K562 (cell line): Measurements from ENCODE around the gene CTXND1. TPM values are rescaled to one million over a fixed set of nuclear protein-coding genes. Genes with fewer than 3 reads are reported as not detected.
A peak's percentile ranks its signal among the peaks of the same experiment; 100 is the strongest.

Source experiments
- ATAC-seq: fragments of 200-7000 bp; cut with Tn5 transposase; 3 replicates; pipeline ENCODE4 v1.9.1; 2020; ENCODE audit warnings: moderate library complexity
- BruUV-seq: library from RNA; stranded (reverse); fragments of 400-500 nt; replicated peaks from 2 replicates; lab custom pipeline; 2021; lab: Mats Ljungman, UMichigan
- CTCF ChIA-PET: fragments of 300-600 bp; formaldehyde crosslinking; extraction: SDS; loops from one replicate; lab custom pipeline; 2021; ENCODE audit warnings: low intra/inter-chr PET ratio; lab: Yijun Ruan, JAX
- POLR2A ChIA-PET: fragments of 300-600, 350-650 bp; sonication (Branson Sonifier 250); formaldehyde crosslinking; extraction: SDS; loops from one replicate; lab custom pipeline; 2021; ENCODE audit warnings: antibody characterized with exemption, inconsistent platforms; lab: Yijun Ruan, JAX
- DNase-seq, 4 experiments: peaks; one replicate each; pipeline versions ENCODE4 v3.0.0 to v3.0.0-alpha.2; 2011 to 2018; ENCODE audit warnings: low spot score in 3 of 4, mixed read lengths in 3 of 4; ENCODE audit errors: extremely low read depth in 1 of 4
- FAIRE-seq: peaks from 2 replicates; lab custom pipeline; 2011; peaks lifted over from hg19 to GRCh38; lab: Jason Lieb, UNC
- H2AFZ ChIP-seq: 2 replicates; pipeline ENCODE4 v1.6.0; 2011; ENCODE audit warnings: low read depth, low read length, control low read depth, inconsistent platforms
- H3K27ac ChIP-seq: fragments of 200-600 bp; 3 replicates; pipeline ENCODE4 v1.8.0; 2011; ENCODE audit warnings: low read depth, mild to moderate bottlenecking, control low read depth, inconsistent platforms, low read length, moderate library complexity, mixed read lengths; ENCODE audit errors: extremely low read depth
- H3K27me3 ChIP-seq, 2 experiments: fragments of 300-600 bp in 1 of 2; 2 replicates in 1 of 2; 3 replicates in 1 of 2; pipeline versions ENCODE4 v1.6.0 to v1.8.0; 2011; ENCODE audit warnings: inconsistent platforms in 2 of 2, low read length in 2 of 2, mild to moderate bottlenecking in 1 of 2, mixed read lengths in 1 of 2, moderate library complexity in 1 of 2; ENCODE audit not compliant: control insufficient read depth in 2 of 2, insufficient read depth in 2 of 2
- H3K36me3 ChIP-seq: fragments of 300-600 bp; 3 replicates; pipeline ENCODE4 v1.8.0; 2011; ENCODE audit warnings: mild to moderate bottlenecking, low read length, inconsistent platforms; ENCODE audit not compliant: control insufficient read depth, insufficient read depth
- H3K4me1 ChIP-seq, 2 experiments: fragments of 200-600 bp in 1 of 2; replicated peaks in 1 of 2; 2 replicates in 1 of 2; 3 replicates in 1 of 2; pipeline versions ENCODE4 v1.5.1 to v1.8.0; 2011; ENCODE audit warnings: inconsistent platforms in 2 of 2, low read length in 2 of 2, mild to moderate bottlenecking in 1 of 2, mixed read lengths in 1 of 2, moderate library complexity in 1 of 2; ENCODE audit not compliant: control insufficient read depth in 2 of 2, insufficient read depth in 2 of 2
- H3K4me2 ChIP-seq: 2 replicates; pipeline ENCODE4 v1.6.1; 2011; ENCODE audit warnings: low read length, control low read depth, inconsistent platforms, mixed read lengths; ENCODE audit not compliant: insufficient read depth
- H3K4me3 ChIP-seq: fragments of 200-600 bp; sonication (generic), shearing (Covaris generic); 2 replicates; pipeline ENCODE4 v1.5.1; 2016; ENCODE audit warnings: control low read depth, inconsistent platforms
- H3K79me2 ChIP-seq: fragments of 200-600 bp; 3 replicates; pipeline ENCODE4 v1.8.0; 2011; ENCODE audit warnings: low read length, inconsistent platforms; ENCODE audit not compliant: control insufficient read depth, insufficient read depth
- H3K9ac ChIP-seq, 2 experiments: 2 replicates each; pipeline versions ENCODE4 v1.6.0 to v1.6.1; 2011; ENCODE audit warnings: low read depth in 2 of 2, low read length in 2 of 2, control low read depth in 1 of 2, inconsistent platforms in 1 of 2, mild to moderate bottlenecking in 1 of 2, mixed read lengths in 1 of 2; ENCODE audit not compliant: insufficient read depth in 1 of 2
- H3K9me1 ChIP-seq: one replicate; pipeline ENCODE4 v1.6.0; 2011; ENCODE audit warnings: inconsistent platforms, mild to moderate bottlenecking, low read length, moderate library complexity; ENCODE audit not compliant: control insufficient read depth, insufficient read depth
- H3K9me3 ChIP-seq: replicated peaks from 2 replicates; pipeline ENCODE4 v1.5.1; 2011; ENCODE audit warnings: low read depth, low read length, inconsistent platforms; ENCODE audit not compliant: control insufficient read depth, insufficient read depth
- H4K20me1 ChIP-seq: replicated peaks from 2 replicates; pipeline ENCODE4 v1.6.1; 2011; ENCODE audit warnings: low read length, inconsistent platforms, mixed read lengths; ENCODE audit not compliant: control insufficient read depth, insufficient read depth
- ARID2 ChIP-seq: fragments of 450-650 bp; IDR thresholded peaks from 2 replicates; pipeline ENCODE4 v1.6.1; 2017; ENCODE audit warnings: antibody characterized with exemption, mild to moderate bottlenecking
- ASH1L ChIP-seq: fragments of 450-650 bp; IDR thresholded peaks from 2 replicates; pipeline ENCODE4 v1.6.1; 2018; ENCODE audit warnings: borderline replicate concordance, mild to moderate bottlenecking, low read depth; ENCODE audit not compliant: partially characterized antibody
- BHLHE40 ChIP-seq: IDR thresholded peaks from 2 replicates; pipeline ENCODE4 v1.6.1; 2011; ENCODE audit warnings: low read length, improper control_type of control experiment
- GABPB1 ChIP-seq: sonication (generic); formaldehyde crosslinking; IDR thresholded peaks from 2 replicates; pipeline ENCODE4 v1.8.0; 2022; ENCODE audit warnings: mild to moderate bottlenecking, missing genetic modification reagents
- RFX5 ChIP-seq: IDR thresholded peaks from 2 replicates; pipeline ENCODE4 v1.6.1; 2011; ENCODE audit warnings: low read depth, mild to moderate bottlenecking, improper control_type of control experiment, low read length
- SP1 ChIP-seq: sonication (generic); formaldehyde crosslinking; IDR thresholded peaks from 2 replicates; pipeline ENCODE4 v1.8.1; 2022; ENCODE audit warnings: mild to moderate bottlenecking, missing genetic modification reagents
- SUPT5H ChIP-seq: fragments of 450-650 bp; IDR thresholded peaks from 2 replicates; pipeline ENCODE4 v1.6.1; 2016
- U2AF2 ChIP-seq: fragments of 200-400 bp; formaldehyde crosslinking; optimal IDR thresholded peaks from 2 replicates; pipeline ENCODE3; 2017; ENCODE audit warnings: low read depth, mild to moderate bottlenecking, low read length
- ZFP30 ChIP-seq: fragments of 250-450 bp; sonication (Bioruptor Pico); IDR thresholded peaks from 2 replicates; pipeline ENCODE4 v1.8.0; 2022; ENCODE audit warnings: moderate library complexity, mild to moderate bottlenecking, inconsistent platforms, borderline replicate concordance
- ZNF785 ChIP-seq: fragments of 250-450 bp; sonication (Bioruptor Pico); IDR thresholded peaks from 2 replicates; pipeline ENCODE4 v1.4.0; 2020; ENCODE audit warnings: mild to moderate bottlenecking
- WGBS: fragments of 100-300 bp; shearing (Covaris generic); methylation state at CpG from one replicate; pipeline ENCODE4 v1.1.6; 2016; ENCODE audit warnings: low coverage, mixed read lengths; ENCODE audit not compliant: insufficient coverage; ENCODE audit errors: missing lambda C conversion rate; 5-methylcytosine and 5-hydroxymethylcytosine counted together
- in situ Hi-C: fragments of 300-500 bp; cut with MboI; formaldehyde crosslinking; loops from 4 replicates; pipeline ENCODE4 v1.15.0; 2018; ENCODE audit warnings: inconsistent platforms, mixed read lengths
- intact Hi-C: fragments of 100-400 bp; cut with micrococcal nuclease; formaldehyde crosslinking; loops from 2 replicates; pipeline ENCODE4 v1.14.2; 2022
- polyA plus RNA-seq, 8 experiments: library from polyadenylated mRNA; depleted of rRNA in 4 of 8; stranded (reverse) in 5 of 8; unstranded in 3 of 8; fragments of >200 nt; fragmentation: Nextera tagmentation in 2 of 8; fragmentation: Illumina TruSeq in 1 of 8; extraction: Ambion mirVana in 2 of 8; extraction: Trizol in 1 of 8; gene quantifications; 2 replicates each; pipeline versions ENCODE4 v1.2.1 to v1.2.3, GENCODE V29; 2011 to 2014; ENCODE audit warnings: inconsistent platforms in 1 of 8, missing spikeins in 1 of 8
- total RNA-seq, 7 experiments: library from RNA; depleted of rRNA in 6 of 7; stranded (reverse); fragments of >200 nt in 6 of 7; fragmentation: Illumina TruSeq in 2 of 7; extraction: Trizol in 2 of 7; gene quantifications; 2 replicates each; pipeline versions ENCODE4 v1.2.1 to v1.2.3, GENCODE V29; 2011 to 2021; ENCODE audit warnings: low replicate concordance in 1 of 7
- TF ChIP-seq, protein P1 (sequence below): fragments of 250-450 bp; sonication (Bioruptor Pico); IDR thresholded peaks from 2 replicates; pipeline ENCODE4 v1.5.0; 2021; ENCODE audit warnings: mild to moderate bottlenecking, borderline replicate concordance
- TF ChIP-seq, protein P2 (sequence below): fragments of 450-650 bp; IDR thresholded peaks from 2 replicates; pipeline ENCODE4 v1.6.1; 2017; ENCODE audit warnings: antibody characterized with exemption
- TF ChIP-seq, protein P3 (sequence below): fragments of 250-450 bp; sonication (Bioruptor Pico); IDR thresholded peaks from 2 replicates; pipeline ENCODE4 v1.4.0; 2020; ENCODE audit warnings: mild to moderate bottlenecking
- TF ChIP-seq, protein P4 (sequence below): fragments of 450-650 bp; IDR thresholded peaks from 2 replicates; pipeline ENCODE4 v1.6.1; 2016; ENCODE audit warnings: antibody characterized with exemption
- TF ChIP-seq, protein P5 (sequence below): fragments of 250-450 bp; sonication (Bioruptor Pico); IDR thresholded peaks from 2 replicates; pipeline ENCODE4 v1.5.0; 2021

The CTXND1 gene
- total and polyA plus RNA-seq, 9 of the 15 experiments (the other 6 are each of a cell fraction or from before 2014, with no cell fraction given) = 0.04 TPM; not detected in 7

DNA sequence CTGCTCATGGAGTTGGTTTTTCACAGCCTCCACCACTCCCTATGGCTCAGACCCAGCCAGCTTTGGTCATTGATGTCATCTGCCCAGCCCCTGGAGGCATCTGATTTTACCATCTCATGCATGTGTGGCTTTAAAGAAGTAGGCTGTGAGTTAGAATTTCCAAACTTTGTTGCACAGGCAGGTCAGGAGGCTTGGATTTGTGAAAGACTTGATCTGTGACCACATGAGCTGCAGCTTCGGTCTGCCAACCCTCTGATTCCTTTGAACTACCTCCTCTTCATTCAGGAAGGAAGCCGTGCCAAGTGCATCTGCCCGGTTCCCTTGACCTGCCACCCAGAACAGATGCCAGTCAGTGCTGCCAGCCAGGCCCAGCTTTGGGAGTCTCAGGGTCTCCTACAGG, 9.2 kb downstream of the CTXND1 start:
- Histone ChIP-seq H4K20me1 (no peaks in the 10 kb centered on the region), H3K36me3 (no peaks in the 10 kb centered on the region), H3K27me3 (peaks cover 18 to 50% of the 10 kb centered on the region in 2 experiments), H3K9me3 (no peaks in the 10 kb centered on the region), H3K27ac (no peak overlapping the region), H3K9me1 (no peaks in the 10 kb centered on the region), H3K4me2 (no peak overlapping the region), H2AFZ (peak overlapping the region; percentile 79; the same call in 1 of the 2 replicates), H3K9ac (no peak overlapping the region)
- no peak for ATAC-seq
- FAIRE-seq = no peak
- WGBS = 3% methylated on average over 3 of the region's 3 CpGs
- POLR2A ChIA-PET = interaction anchor here (0.7 to 0.8 kb wide), 3 partner anchors 8 to 575 kb away, joined by 3 read pairs; no protein-coding TSS in a partner anchor
- in situ Hi-C loops = no loop called here
- BruUV-seq = no TSS peak
- TF ChIP-seq RFX5 (no peak), ARID2 (no peak), ZNF785 (CRISPR knock-in tag) (no peak), U2AF2 (no peak), ASH1L (no peak), GABPB1 (CRISPR knock-in tag) (no peak), ZFP30 (no peak), BHLHE40 (no peak), SUPT5H (no peak), SP1 (CRISPR knock-in tag) (no peak)
- TF ChIP-seq, protein P1, sequence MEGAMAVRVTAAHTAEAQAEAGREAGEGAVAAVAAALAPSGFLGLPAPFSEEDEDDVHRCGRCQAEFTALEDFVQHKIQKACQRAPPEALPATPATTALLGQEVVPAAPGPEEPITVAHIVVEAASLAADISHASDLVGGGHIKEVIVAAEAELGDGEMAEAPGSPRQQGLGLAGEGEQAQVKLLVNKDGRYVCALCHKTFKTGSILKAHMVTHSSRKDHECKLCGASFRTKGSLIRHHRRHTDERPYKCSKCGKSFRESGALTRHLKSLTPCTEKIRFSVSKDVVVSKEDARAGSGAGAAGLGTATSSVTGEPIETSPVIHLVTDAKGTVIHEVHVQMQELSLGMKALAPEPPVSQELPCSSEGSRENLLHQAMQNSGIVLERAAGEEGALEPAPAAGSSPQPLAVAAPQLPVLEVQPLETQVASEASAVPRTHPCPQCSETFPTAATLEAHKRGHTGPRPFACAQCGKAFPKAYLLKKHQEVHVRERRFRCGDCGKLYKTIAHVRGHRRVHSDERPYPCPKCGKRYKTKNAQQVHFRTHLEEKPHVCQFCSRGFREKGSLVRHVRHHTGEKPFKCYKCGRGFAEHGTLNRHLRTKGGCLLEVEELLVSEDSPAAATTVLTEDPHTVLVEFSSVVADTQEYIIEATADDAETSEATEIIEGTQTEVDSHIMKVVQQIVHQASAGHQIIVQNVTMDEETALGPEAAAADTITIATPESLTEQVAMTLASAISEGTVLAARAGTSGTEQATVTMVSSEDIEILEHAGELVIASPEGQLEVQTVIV (CRISPR knock-in tag) = no peak
- TF ChIP-seq, protein P2, sequence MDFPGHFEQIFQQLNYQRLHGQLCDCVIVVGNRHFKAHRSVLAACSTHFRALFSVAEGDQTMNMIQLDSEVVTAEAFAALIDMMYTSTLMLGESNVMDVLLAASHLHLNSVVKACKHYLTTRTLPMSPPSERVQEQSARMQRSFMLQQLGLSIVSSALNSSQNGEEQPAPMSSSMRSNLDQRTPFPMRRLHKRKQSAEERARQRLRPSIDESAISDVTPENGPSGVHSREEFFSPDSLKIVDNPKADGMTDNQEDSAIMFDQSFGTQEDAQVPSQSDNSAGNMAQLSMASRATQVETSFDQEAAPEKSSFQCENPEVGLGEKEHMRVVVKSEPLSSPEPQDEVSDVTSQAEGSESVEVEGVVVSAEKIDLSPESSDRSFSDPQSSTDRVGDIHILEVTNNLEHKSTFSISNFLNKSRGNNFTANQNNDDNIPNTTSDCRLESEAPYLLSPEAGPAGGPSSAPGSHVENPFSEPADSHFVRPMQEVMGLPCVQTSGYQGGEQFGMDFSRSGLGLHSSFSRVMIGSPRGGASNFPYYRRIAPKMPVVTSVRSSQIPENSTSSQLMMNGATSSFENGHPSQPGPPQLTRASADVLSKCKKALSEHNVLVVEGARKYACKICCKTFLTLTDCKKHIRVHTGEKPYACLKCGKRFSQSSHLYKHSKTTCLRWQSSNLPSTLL = no peak
- TF ChIP-seq, protein P3, sequence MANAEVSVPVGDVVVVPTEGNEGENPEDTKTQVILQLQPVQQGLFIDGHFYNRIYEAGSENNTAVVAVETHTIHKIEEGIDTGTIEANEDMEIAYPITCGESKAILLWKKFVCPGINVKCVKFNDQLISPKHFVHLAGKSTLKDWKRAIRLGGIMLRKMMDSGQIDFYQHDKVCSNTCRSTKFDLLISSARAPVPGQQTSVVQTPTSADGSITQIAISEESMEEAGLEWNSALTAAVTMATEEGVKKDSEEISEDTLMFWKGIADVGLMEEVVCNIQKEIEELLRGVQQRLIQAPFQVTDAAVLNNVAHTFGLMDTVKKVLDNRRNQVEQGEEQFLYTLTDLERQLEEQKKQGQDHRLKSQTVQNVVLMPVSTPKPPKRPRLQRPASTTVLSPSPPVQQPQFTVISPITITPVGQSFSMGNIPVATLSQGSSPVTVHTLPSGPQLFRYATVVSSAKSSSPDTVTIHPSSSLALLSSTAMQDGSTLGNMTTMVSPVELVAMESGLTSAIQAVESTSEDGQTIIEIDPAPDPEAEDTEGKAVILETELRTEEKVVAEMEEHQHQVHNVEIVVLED = no peak
- TF ChIP-seq, protein P4, sequence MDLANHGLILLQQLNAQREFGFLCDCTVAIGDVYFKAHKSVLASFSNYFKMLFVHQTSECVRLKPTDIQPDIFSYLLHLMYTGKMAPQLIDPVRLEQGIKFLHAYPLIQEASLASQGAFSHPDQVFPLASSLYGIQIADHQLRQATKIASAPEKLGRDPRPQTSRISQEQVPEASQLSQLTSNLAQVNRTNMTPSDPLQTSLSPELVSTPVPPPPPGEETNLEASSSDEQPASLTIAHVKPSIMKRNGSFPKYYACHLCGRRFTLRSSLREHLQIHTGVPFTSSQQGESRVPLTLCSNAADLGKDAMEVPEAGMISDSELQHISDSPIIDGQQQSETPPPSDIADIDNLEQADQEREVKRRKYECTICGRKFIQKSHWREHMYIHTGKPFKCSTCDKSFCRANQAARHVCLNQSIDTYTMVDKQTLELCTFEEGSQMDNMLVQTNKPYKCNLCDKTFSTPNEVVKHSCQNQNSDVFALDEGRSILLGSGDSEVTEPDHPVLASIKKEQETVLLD = no peak
- TF ChIP-seq, protein P5, sequence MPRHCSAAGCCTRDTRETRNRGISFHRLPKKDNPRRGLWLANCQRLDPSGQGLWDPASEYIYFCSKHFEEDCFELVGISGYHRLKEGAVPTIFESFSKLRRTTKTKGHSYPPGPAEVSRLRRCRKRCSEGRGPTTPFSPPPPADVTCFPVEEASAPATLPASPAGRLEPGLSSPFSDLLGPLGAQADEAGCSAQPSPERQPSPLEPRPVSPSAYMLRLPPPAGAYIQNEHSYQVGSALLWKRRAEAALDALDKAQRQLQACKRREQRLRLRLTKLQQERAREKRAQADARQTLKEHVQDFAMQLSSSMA (CRISPR knock-in tag) = no peak
- TF ChIP-seq, all 486 proteins: peak for 0
- Histone ChIP-seq H3K4me3 (no peak overlapping the region), H3K79me2 (no peaks in the 10 kb centered on the region), H3K4me1 (no peaks in the 10 kb centered on the region; a peak in 1 of 5 replicates)
- intact Hi-C loops = loop anchor here (1.0 to 2.0 kb wide), 2 partner anchors 66 to 124 kb away; no protein-coding TSS in a partner anchor
- CTCF ChIA-PET = interaction anchor here (0.6 kb wide), 1 partner anchor 400 kb away, joined by 5 read pairs; no protein-coding TSS in a partner anchor
- no peak for DNase-seq
